Suprapubic skin (tissue), 3 donors: ENCODE data around the gene CDC27.

ENCODE experiments used
- CTCF ChIP-seq, 2 donors: fragments of 200-600 bp in 1 of 2; fragments of 450-650 bp in 1 of 2; sonication (generic) in 1 of 2; IDR thresholded peaks; one replicate each; pipeline ENCODE4 v1.5.1; 2016 to 2019; ENCODE audit warnings: antibody characterized with exemption in 2 of 2, mild to moderate bottlenecking in 1 of 2, moderate library complexity in 1 of 2
- POLR2A ChIP-seq, 2 donors: fragments of 450-650 bp; IDR thresholded peaks; one replicate each; pipeline ENCODE4 v1.6.1; 2017; ENCODE audit warnings: antibody characterized with exemption in 2 of 2, mild to moderate bottlenecking in 2 of 2, moderate library complexity in 2 of 2

GRCh38 chr17:47237841-47238240 lies 48.7 kb upstream of the CDC27 start:
- TF ChIP-seq CTCF (IDR thresholded peaks at IDR 0.05) (no peak), POLR2A (IDR thresholded peaks at IDR 0.05) (no peak)
